H9 (cell line): ENCODE results near the gene RAB11FIP4. TPM values are rescaled to one million over a fixed set of nuclear protein-coding genes. Genes with fewer than 3 reads are reported as not detected.

Source experiments
- DNase-seq: peaks from one replicate; pipeline ENCODE4 v3.0.0-alpha.2; 2017
- H2AFZ ChIP-seq: one replicate; pipeline ENCODE4 v1.6.1; 2013; ENCODE audit warnings: mild to moderate bottlenecking, low read length, control low read depth, moderate library complexity
- H2AK5ac ChIP-seq: 2 replicates; pipeline ENCODE4 v1.6.1; 2013; ENCODE audit warnings: low read length, control low read depth, mixed read lengths; ENCODE audit not compliant: insufficient read length
- H2BK120ac ChIP-seq: one replicate; pipeline ENCODE4 v1.6.1; 2013; ENCODE audit warnings: low read depth, mild to moderate bottlenecking, low read length, control low read depth, inconsistent platforms; ENCODE audit not compliant: poor library complexity, severe bottlenecking
- H2BK12ac ChIP-seq: 2 replicates; pipeline ENCODE4 v1.6.1; 2013; ENCODE audit warnings: low read length, control low read depth, mixed read lengths, low read depth; ENCODE audit not compliant: insufficient read length
- H2BK15ac ChIP-seq: 2 replicates; pipeline ENCODE4 v1.6.1; 2013; ENCODE audit warnings: low read depth, low read length, control low read depth
- H2BK20ac ChIP-seq: one replicate; pipeline ENCODE4 v1.6.1; 2013; ENCODE audit warnings: low read depth, mild to moderate bottlenecking, low read length, control low read depth, inconsistent platforms; ENCODE audit not compliant: poor library complexity, severe bottlenecking
- H2BK5ac ChIP-seq: 2 replicates; pipeline ENCODE4 v1.6.1; 2013; ENCODE audit warnings: low read length, control low read depth, mixed read lengths; ENCODE audit not compliant: insufficient read length
- H3K14ac ChIP-seq: 2 replicates; pipeline ENCODE4 v1.6.1; 2013; ENCODE audit warnings: low read length, control low read depth; ENCODE audit not compliant: insufficient read depth
- H3K18ac ChIP-seq: 2 replicates; pipeline ENCODE4 v1.6.1; 2013; ENCODE audit warnings: low read depth, mild to moderate bottlenecking, mixed read lengths, low read length, control low read depth; ENCODE audit not compliant: insufficient read length
- H3K23ac ChIP-seq: 2 replicates; pipeline ENCODE4 v1.6.1; 2013; ENCODE audit warnings: low read length, control low read depth, mixed read lengths, low read depth; ENCODE audit not compliant: insufficient read length
- H3K23me2 ChIP-seq: 2 replicates; pipeline ENCODE4 v1.6.1; 2013; ENCODE audit warnings: low read depth, mild to moderate bottlenecking, mixed read lengths, low read length, control low read depth; ENCODE audit not compliant: insufficient read length, poor library complexity, severe bottlenecking
- H3K27ac ChIP-seq: 2 replicates; pipeline ENCODE4 v1.5.1; 2013; ENCODE audit warnings: low read length, control low read depth, mixed read lengths, low read depth; ENCODE audit not compliant: insufficient read length
- H3K27me3 ChIP-seq: 2 replicates; pipeline ENCODE4 v1.6.1; 2013; ENCODE audit warnings: low read length, control low read depth, inconsistent platforms; ENCODE audit not compliant: insufficient read depth
- H3K4ac ChIP-seq: 2 replicates; pipeline ENCODE4 v1.6.1; 2013; ENCODE audit warnings: low read depth, mild to moderate bottlenecking, control low read depth, inconsistent platforms, low read length, moderate library complexity
- H3K4me1 ChIP-seq: 2 replicates; pipeline ENCODE4 v1.6.1; 2013; ENCODE audit warnings: low read length, control low read depth, inconsistent platforms; ENCODE audit not compliant: insufficient read depth
- H3K4me2 ChIP-seq: 2 replicates; pipeline ENCODE4 v1.6.1; 2013; ENCODE audit warnings: low read length, control low read depth, mixed read lengths; ENCODE audit not compliant: insufficient read length, insufficient read depth
- H3K56ac ChIP-seq: 2 replicates; pipeline ENCODE4 v1.6.1; 2013; ENCODE audit warnings: low read depth, mild to moderate bottlenecking, mixed read lengths, low read length, control low read depth; ENCODE audit not compliant: insufficient read length
- H3K79me1 ChIP-seq: 2 replicates; pipeline ENCODE4 v1.6.1; 2013; ENCODE audit warnings: low read depth, mild to moderate bottlenecking, moderate library complexity, low read length, control low read depth, inconsistent platforms; ENCODE audit not compliant: insufficient read depth, poor library complexity, severe bottlenecking
- H3K79me2 ChIP-seq: 2 replicates; pipeline ENCODE4 v1.6.1; 2013; ENCODE audit warnings: low read length, control low read depth, inconsistent platforms; ENCODE audit not compliant: insufficient read depth
- H3K9ac ChIP-seq: 2 replicates; pipeline ENCODE4 v1.6.1; 2013; ENCODE audit warnings: low read length, control low read depth, mixed read lengths; ENCODE audit not compliant: insufficient read length; ENCODE audit errors: extremely low read depth
- H3K9me3 ChIP-seq: one replicate; pipeline ENCODE4 v1.6.1; 2013; ENCODE audit warnings: low read depth, low read length, inconsistent platforms; ENCODE audit not compliant: control insufficient read depth
- H3T11ph ChIP-seq: one replicate; pipeline ENCODE4 v1.6.1; 2013; ENCODE audit warnings: mild to moderate bottlenecking, low read length, control low read depth, inconsistent platforms
- H4K20me1 ChIP-seq: one replicate; pipeline ENCODE4 v1.6.1; 2013; ENCODE audit not compliant: control insufficient read depth, insufficient read length, insufficient read depth
- H4K5ac ChIP-seq: 2 replicates; pipeline ENCODE4 v1.6.1; 2013; ENCODE audit warnings: low read depth, mild to moderate bottlenecking, mixed read lengths, low read length, control low read depth; ENCODE audit not compliant: insufficient read length
- H4K8ac ChIP-seq: replicated peaks from 2 replicates; pipeline ENCODE4 v1.6.1; 2013; ENCODE audit warnings: low read length, control low read depth, mixed read lengths, low read depth; ENCODE audit not compliant: insufficient read length
- H4K91ac ChIP-seq: 2 replicates; pipeline ENCODE4 v1.6.1; 2013; ENCODE audit warnings: low read depth, mild to moderate bottlenecking, moderate library complexity, mixed read lengths, low read length, control low read depth; ENCODE audit not compliant: insufficient read length
- H3K27ac Mint-ChIP-seq, 3 experiments: 2 replicates in 2 of 3; 3 replicates in 1 of 3; pipeline ENCODE4 v1.8.0; 2020 to 2021; ENCODE audit warnings: mixed read lengths in 3 of 3, mild to moderate bottlenecking in 1 of 3, moderate library complexity in 1 of 3
- H3K27me3 Mint-ChIP-seq: 2 replicates; pipeline ENCODE4 v1.8.0; 2021; ENCODE audit warnings: low read depth, mild to moderate bottlenecking, moderate library complexity, mixed read lengths
- H3K36me3 Mint-ChIP-seq, 3 experiments: 2 replicates in 2 of 3; 3 replicates in 1 of 3; pipeline ENCODE4 v1.8.0; 2020 to 2021; ENCODE audit warnings: low read depth in 3 of 3, mixed read lengths in 3 of 3; ENCODE audit not compliant: insufficient read depth in 1 of 3
- H3K4me1 Mint-ChIP-seq, 2 experiments: 2 replicates each; pipeline ENCODE4 v1.8.0; 2020; ENCODE audit warnings: mixed read lengths in 2 of 2
- H3K4me3 Mint-ChIP-seq, 2 experiments: 2 replicates in 1 of 2; 3 replicates in 1 of 2; pipeline ENCODE4 v1.8.0; 2020 to 2021; ENCODE audit warnings: mild to moderate bottlenecking in 2 of 2, mixed read lengths in 2 of 2, moderate library complexity in 1 of 2
- H3K9me3 Mint-ChIP-seq, 2 experiments: 2 replicates in 1 of 2; 3 replicates in 1 of 2; pipeline ENCODE4 v1.8.0; 2020; ENCODE audit warnings: mild to moderate bottlenecking in 2 of 2, mixed read lengths in 2 of 2, moderate library complexity in 1 of 2
- WGBS: extraction: QIAGEN DNeasy Blood & Tissue Kit; methylation state at CpG from one replicate; pipeline ENCODE4 v1.1.7; 2013; ENCODE audit warnings: missing lambda C conversion rate, low lambda C conversion rate, mixed read lengths; ENCODE audit not compliant: insufficient read length; ENCODE audit errors: extremely low coverage; 5-methylcytosine and 5-hydroxymethylcytosine counted together
- total RNA-seq: library from RNA; stranded (reverse); gene quantifications from 2 replicates; pipeline ENCODE4 v1.2.1, GENCODE V29; 2021
- TF ChIP-seq, protein P1 (sequence below): fragments of 200-600 bp; sonication (generic); conservative IDR thresholded peaks from 3 replicates; pipeline ENCODE4 v1.8.0; 2021; ENCODE audit warnings: antibody characterized with exemption, mild to moderate bottlenecking

RAB11FIP4 gene
- total RNA-seq, 1 experiment from 2014 or later, result 25.7 TPM

DNA sequence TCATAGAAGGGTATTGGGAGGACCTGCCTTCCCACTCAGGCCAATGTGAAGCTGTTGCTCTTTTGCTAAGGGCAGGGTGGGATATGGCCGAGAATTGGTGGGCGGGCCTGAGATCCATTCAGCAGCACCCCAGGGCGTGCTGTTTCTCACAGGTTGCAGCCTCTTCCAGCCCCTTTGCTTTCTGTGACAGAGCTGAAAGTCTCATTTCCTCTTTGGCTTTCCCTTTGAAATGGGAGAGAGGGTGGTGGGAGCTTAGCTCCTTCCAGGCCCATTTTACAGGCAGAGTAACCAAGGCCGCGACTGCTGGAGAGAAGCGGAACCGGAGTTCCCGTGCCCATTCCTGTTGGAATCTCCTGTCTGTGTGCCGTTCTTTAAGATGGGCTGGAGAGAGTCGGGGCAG lies 183.0 kb downstream of the RAB11FIP4 start:
- Mint-ChIP-seq H3K9me3 (no peaks in the 10 kb centered on the region), H3K27ac (no peak overlapping the region; a peak in 1 of 7 replicates), H3K4me3 (no peak overlapping the region), H3K36me3 (no peaks in the 10 kb centered on the region), H3K27me3 (no peaks in the 10 kb centered on the region; the same call in 1 of the 2 replicates), H3K4me1 (peaks cover 6 to 8% of the 10 kb centered on the region in 2 experiments; a peak in 3 of 4 replicates)
- Histone ChIP-seq H3K79me1 (no peaks in the 10 kb centered on the region), H3K79me2 (no peaks in the 10 kb centered on the region), H2BK12ac (no peak overlapping the region), H3K27ac (no peak overlapping the region), H4K5ac (no peak overlapping the region), H3K27me3 (no peaks in the 10 kb centered on the region), H2AK5ac (no peak overlapping the region), H2BK120ac (no peak overlapping the region), H3K4me1 (no peaks in the 10 kb centered on the region), H4K8ac (no peak overlapping the region), H2BK20ac (no peak overlapping the region), H3K18ac (no peak overlapping the region), H3K23me2 (no peaks in the 10 kb centered on the region), H3T11ph (no peak overlapping the region), H3K56ac (no peak overlapping the region), H3K9ac (no peak overlapping the region), H3K4me2 (no peak overlapping the region), H3K23ac (no peak overlapping the region), H4K20me1 (no peaks in the 10 kb centered on the region), H4K91ac (no peak overlapping the region), H3K4ac (no peak overlapping the region), H3K14ac (no peak overlapping the region), H2BK15ac (no peak overlapping the region), H3K9me3 (no peaks in the 10 kb centered on the region), H2BK5ac (no peak overlapping the region), H2AFZ (no peak overlapping the region)
- no CpG with 5 or more reads among the region's 10 CpGs for WGBS
- TF ChIP-seq, protein P1, sequence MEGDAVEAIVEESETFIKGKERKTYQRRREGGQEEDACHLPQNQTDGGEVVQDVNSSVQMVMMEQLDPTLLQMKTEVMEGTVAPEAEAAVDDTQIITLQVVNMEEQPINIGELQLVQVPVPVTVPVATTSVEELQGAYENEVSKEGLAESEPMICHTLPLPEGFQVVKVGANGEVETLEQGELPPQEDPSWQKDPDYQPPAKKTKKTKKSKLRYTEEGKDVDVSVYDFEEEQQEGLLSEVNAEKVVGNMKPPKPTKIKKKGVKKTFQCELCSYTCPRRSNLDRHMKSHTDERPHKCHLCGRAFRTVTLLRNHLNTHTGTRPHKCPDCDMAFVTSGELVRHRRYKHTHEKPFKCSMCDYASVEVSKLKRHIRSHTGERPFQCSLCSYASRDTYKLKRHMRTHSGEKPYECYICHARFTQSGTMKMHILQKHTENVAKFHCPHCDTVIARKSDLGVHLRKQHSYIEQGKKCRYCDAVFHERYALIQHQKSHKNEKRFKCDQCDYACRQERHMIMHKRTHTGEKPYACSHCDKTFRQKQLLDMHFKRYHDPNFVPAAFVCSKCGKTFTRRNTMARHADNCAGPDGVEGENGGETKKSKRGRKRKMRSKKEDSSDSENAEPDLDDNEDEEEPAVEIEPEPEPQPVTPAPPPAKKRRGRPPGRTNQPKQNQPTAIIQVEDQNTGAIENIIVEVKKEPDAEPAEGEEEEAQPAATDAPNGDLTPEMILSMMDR, result no peak
- no peak for DNase-seq
